Liver (tissue), 9 donors: ENCODE measurements around the gene PTPN22. TPM values are rescaled to one million over a fixed set of nuclear protein-coding genes. Genes with fewer than 3 reads are reported as not detected.

Experiments
- DNase-seq: peaks from one replicate; pipeline ENCODE4 v3.0.0-alpha.2; 2017; ENCODE audit warnings: low spot score
- H3K27ac ChIP-seq, 2 donors: one replicate each; pipeline ENCODE4 v1.7.0; 2013; ENCODE audit warnings: inconsistent platforms in 2 of 2, low read length in 2 of 2, control low read depth in 1 of 2, low read depth in 1 of 2, mild to moderate bottlenecking in 1 of 2
- H3K27me3 ChIP-seq, 4 donors: one replicate each; pipeline versions ENCODE4 v1.6.1 to v1.7.0; 2013; ENCODE audit warnings: low read length in 3 of 4, inconsistent platforms in 1 of 4, mild to moderate bottlenecking in 1 of 4, moderate library complexity in 1 of 4; ENCODE audit not compliant: control insufficient read depth in 4 of 4, insufficient read depth in 4 of 4
- H3K36me3 ChIP-seq, 4 donors: one replicate each; pipeline versions ENCODE4 v1.6.1 to v1.7.0; 2013; ENCODE audit warnings: low read length in 3 of 4, mild to moderate bottlenecking in 3 of 4, low read depth in 1 of 4, moderate library complexity in 1 of 4; ENCODE audit not compliant: control insufficient read depth in 4 of 4, insufficient read depth in 3 of 4
- H3K4me1 ChIP-seq, 4 donors: one replicate each; pipeline versions ENCODE4 v1.6.1 to v1.7.0; 2013; ENCODE audit warnings: low read length in 3 of 4, mild to moderate bottlenecking in 3 of 4, moderate library complexity in 1 of 4; ENCODE audit not compliant: control insufficient read depth in 4 of 4, insufficient read depth in 4 of 4
- H3K4me3 ChIP-seq, 3 donors: one replicate each; pipeline versions ENCODE4 v1.6.1 to v1.7.0; 2013; ENCODE audit warnings: low read length in 3 of 3, control low read depth in 1 of 3, low read depth in 1 of 3, mild to moderate bottlenecking in 1 of 3
- H3K9ac ChIP-seq, 2 donors: one replicate each; pipeline ENCODE4 v1.7.0; 2013; ENCODE audit warnings: low read length in 2 of 2, mild to moderate bottlenecking in 2 of 2, moderate library complexity in 2 of 2, control low read depth in 1 of 2, low read depth in 1 of 2
- H3K9me3 ChIP-seq, 4 donors: one replicate each; pipeline versions ENCODE4 v1.6.1 to v1.7.0; 2013; ENCODE audit warnings: low read length in 3 of 4; ENCODE audit not compliant: control insufficient read depth in 4 of 4
- EGR1 ChIP-seq, 2 donors: IDR thresholded peaks; 2 replicates each; pipeline ENCODE4 v1.6.1; 2016 to 2018; ENCODE audit warnings: antibody characterized with exemption in 2 of 2, low read depth in 2 of 2
- FOXA1 ChIP-seq: IDR thresholded peaks from 2 replicates; pipeline ENCODE4 v1.6.1; 2016; ENCODE audit warnings: antibody characterized with exemption
- GABPA ChIP-seq, 2 donors: IDR thresholded peaks in 1 of 2; conservative IDR thresholded peaks in 1 of 2; 2 replicates each; pipeline ENCODE4 v1.6.1; 2016; ENCODE audit warnings: antibody characterized with exemption in 2 of 2, mild to moderate bottlenecking in 1 of 2, moderate library complexity in 1 of 2
- HNF4A ChIP-seq, 2 donors: conservative IDR thresholded peaks; 2 replicates each; pipeline ENCODE4 v1.6.1; 2016; ENCODE audit warnings: antibody characterized with exemption in 2 of 2, mild to moderate bottlenecking in 2 of 2
- HNF4G ChIP-seq: IDR thresholded peaks from 2 replicates; pipeline ENCODE4 v1.6.1; 2016; ENCODE audit warnings: antibody characterized with exemption
- JUND ChIP-seq, 2 donors: IDR thresholded peaks; 2 replicates each; pipeline ENCODE4 v1.6.1; 2016; ENCODE audit warnings: antibody characterized with exemption in 2 of 2
- NR2F2 ChIP-seq: IDR thresholded peaks from 2 replicates; pipeline ENCODE4 v1.6.1; 2016; ENCODE audit warnings: antibody characterized with exemption
- RAD21 ChIP-seq, 2 donors: IDR thresholded peaks; 2 replicates each; pipeline ENCODE4 v1.6.1; 2016; ENCODE audit warnings: antibody characterized with exemption in 2 of 2, mild to moderate bottlenecking in 2 of 2
- RXRA ChIP-seq, 2 donors: IDR thresholded peaks; 2 replicates each; pipeline ENCODE4 v1.6.1; 2017 to 2018; ENCODE audit warnings: antibody characterized with exemption in 2 of 2, mild to moderate bottlenecking in 1 of 2
- TAF1 ChIP-seq: conservative IDR thresholded peaks from 2 replicates; pipeline ENCODE4 v1.6.1; 2016; ENCODE audit warnings: antibody characterized with exemption, mild to moderate bottlenecking
- YY1 ChIP-seq: IDR thresholded peaks from 2 replicates; pipeline ENCODE4 v1.6.1; 2016; ENCODE audit warnings: antibody characterized with exemption, mild to moderate bottlenecking
- WGBS: extraction: QIAGEN DNeasy Blood & Tissue Kit; methylation state at CpG from one replicate; pipeline ENCODE4 v1.1.7; 2013; 5-methylcytosine and 5-hydroxymethylcytosine counted together
- polyA plus RNA-seq, 2 donors: library from polyadenylated mRNA; stranded (reverse) in 1 of 2; unstranded in 1 of 2; fragments of 200-250 nt in 1 of 2; fragments of >200 nt in 1 of 2; fragmentation: Nextera tagmentation in 1 of 2; extraction: Ambion mirVana in 1 of 2; gene quantifications; one replicate each; pipeline versions ENCODE4 v1.2.1 to v1.2.3, GENCODE V29; 2013 to 2015
- total RNA-seq, 2 donors: library from RNA; depleted of rRNA; stranded (reverse); fragments of >200 nt; gene quantifications; one replicate each; pipeline ENCODE4 v1.2.3, GENCODE V29; 2014
- TF ChIP-seq, protein P1 (sequence below): IDR thresholded peaks from 2 replicates; pipeline ENCODE4 v1.6.1; 2016; ENCODE audit warnings: antibody characterized with exemption
- TF ChIP-seq, protein P2 (sequence below): IDR thresholded peaks from 2 replicates; pipeline ENCODE4 v1.6.1; 2016; ENCODE audit warnings: antibody characterized with exemption
- TF ChIP-seq, protein P3 (sequence below): IDR thresholded peaks from 2 replicates; pipeline ENCODE4 v1.6.1; 2016; ENCODE audit warnings: antibody characterized with exemption
- TF ChIP-seq, protein P4 (sequence below): fragments of 150-350 bp; IDR thresholded peaks from 2 replicates; pipeline ENCODE4 v1.5.1; 2017; ENCODE audit warnings: improper control_type of control experiment, low read depth, low read length; ENCODE audit not compliant: missing input control
- TF ChIP-seq, protein P5 (sequence below): IDR thresholded peaks from 2 replicates; pipeline ENCODE4 v1.6.1; 2016; ENCODE audit warnings: antibody characterized with exemption, mild to moderate bottlenecking
- donor health status: healthy.
- donor health status: healthy.
- donor health status: healthy.
- donor health status: healthy.
- donor health status: healthy.

The PTPN22 gene
- total and polyA plus RNA-seq, 4 donors = 0.24 to 1.9 (median 1.0) TPM

DNA sequence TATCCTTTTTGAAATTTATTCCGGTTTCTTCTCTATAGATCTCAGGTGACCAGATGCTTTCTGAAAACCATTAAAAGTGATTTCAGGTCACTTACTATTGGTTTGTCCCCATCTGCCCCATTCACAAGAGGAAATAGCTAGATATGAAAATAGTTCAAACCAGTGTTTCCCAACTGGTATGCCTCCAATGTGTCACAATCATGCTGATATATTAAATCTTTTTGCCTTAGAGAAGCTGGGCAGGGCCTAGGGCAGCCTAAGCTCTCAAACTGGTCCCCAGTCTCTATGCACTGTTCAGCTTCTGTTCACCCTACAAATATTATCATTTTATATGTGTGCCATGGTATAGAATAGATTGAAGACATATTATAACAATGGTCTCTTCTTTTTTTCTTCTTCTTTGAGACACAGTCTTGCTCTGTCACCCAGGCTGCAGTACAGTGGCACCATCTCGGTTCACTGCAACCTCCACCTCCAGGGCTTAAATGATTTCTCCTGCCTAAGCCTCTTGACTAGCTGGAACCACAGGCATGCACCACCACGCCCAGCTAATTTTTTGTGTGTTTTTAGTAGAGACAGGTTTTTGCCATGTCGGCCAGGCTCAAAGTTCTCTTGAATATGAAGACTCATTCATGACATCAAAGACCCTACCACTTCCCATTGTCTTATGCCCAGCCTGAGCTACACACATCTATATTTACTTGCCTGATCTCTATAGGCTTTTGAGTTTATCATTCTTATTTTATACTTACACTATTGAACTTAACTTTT is 15.7 kb downstream of the PTPN22 start:
- WGBS = 94% methylated on average over 4 of the region's 4 CpGs
- no peaks in the 10 kb centered on the region for H3K4me1 ChIP-seq
- H3K36me3 ChIP-seq = no peaks in the 10 kb centered on the region
- no peak overlapping the region for H3K27ac ChIP-seq
- no peak overlapping the region for H3K4me3 ChIP-seq
- H3K9ac ChIP-seq = no peak overlapping the region
- DNase-seq = no peak
- TF ChIP-seq HNF4A (conservative IDR thresholded peaks at IDR 0.05) (no peak), NR2F2 (no peak), YY1 (no peak), RAD21 (IDR thresholded peaks at IDR 0.05) (no peak), TAF1 (no peak), RXRA (IDR thresholded peaks at IDR 0.05) (no peak), FOXA1 (no peak), EGR1 (IDR thresholded peaks at IDR 0.05; ENCODE audit: low read depth in 2 of 2) (no peak), JUND (IDR thresholded peaks at IDR 0.05) (no peak), GABPA (IDR thresholded peaks at IDR 0.05 in 1 of 2, conservative IDR thresholded peaks at IDR 0.05 in 1 of 2) (no peak), HNF4G (no peak)
- TF ChIP-seq, protein P1, sequence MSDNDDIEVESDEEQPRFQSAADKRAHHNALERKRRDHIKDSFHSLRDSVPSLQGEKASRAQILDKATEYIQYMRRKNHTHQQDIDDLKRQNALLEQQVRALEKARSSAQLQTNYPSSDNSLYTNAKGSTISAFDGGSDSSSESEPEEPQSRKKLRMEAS = no peak
- TF ChIP-seq, protein P2, sequence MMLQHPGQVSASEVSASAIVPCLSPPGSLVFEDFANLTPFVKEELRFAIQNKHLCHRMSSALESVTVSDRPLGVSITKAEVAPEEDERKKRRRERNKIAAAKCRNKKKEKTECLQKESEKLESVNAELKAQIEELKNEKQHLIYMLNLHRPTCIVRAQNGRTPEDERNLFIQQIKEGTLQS = no peak
- TF ChIP-seq, protein P3, sequence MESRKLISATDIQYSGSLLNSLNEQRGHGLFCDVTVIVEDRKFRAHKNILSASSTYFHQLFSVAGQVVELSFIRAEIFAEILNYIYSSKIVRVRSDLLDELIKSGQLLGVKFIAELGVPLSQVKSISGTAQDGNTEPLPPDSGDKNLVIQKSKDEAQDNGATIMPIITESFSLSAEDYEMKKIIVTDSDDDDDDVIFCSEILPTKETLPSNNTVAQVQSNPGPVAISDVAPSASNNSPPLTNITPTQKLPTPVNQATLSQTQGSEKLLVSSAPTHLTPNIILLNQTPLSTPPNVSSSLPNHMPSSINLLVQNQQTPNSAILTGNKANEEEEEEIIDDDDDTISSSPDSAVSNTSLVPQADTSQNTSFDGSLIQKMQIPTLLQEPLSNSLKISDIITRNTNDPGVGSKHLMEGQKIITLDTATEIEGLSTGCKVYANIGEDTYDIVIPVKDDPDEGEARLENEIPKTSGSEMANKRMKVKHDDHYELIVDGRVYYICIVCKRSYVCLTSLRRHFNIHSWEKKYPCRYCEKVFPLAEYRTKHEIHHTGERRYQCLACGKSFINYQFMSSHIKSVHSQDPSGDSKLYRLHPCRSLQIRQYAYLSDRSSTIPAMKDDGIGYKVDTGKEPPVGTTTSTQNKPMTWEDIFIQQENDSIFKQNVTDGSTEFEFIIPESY = no peak
- TF ChIP-seq, protein P4, sequence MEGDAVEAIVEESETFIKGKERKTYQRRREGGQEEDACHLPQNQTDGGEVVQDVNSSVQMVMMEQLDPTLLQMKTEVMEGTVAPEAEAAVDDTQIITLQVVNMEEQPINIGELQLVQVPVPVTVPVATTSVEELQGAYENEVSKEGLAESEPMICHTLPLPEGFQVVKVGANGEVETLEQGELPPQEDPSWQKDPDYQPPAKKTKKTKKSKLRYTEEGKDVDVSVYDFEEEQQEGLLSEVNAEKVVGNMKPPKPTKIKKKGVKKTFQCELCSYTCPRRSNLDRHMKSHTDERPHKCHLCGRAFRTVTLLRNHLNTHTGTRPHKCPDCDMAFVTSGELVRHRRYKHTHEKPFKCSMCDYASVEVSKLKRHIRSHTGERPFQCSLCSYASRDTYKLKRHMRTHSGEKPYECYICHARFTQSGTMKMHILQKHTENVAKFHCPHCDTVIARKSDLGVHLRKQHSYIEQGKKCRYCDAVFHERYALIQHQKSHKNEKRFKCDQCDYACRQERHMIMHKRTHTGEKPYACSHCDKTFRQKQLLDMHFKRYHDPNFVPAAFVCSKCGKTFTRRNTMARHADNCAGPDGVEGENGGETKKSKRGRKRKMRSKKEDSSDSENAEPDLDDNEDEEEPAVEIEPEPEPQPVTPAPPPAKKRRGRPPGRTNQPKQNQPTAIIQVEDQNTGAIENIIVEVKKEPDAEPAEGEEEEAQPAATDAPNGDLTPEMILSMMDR = no peak
- TF ChIP-seq, protein P5, sequence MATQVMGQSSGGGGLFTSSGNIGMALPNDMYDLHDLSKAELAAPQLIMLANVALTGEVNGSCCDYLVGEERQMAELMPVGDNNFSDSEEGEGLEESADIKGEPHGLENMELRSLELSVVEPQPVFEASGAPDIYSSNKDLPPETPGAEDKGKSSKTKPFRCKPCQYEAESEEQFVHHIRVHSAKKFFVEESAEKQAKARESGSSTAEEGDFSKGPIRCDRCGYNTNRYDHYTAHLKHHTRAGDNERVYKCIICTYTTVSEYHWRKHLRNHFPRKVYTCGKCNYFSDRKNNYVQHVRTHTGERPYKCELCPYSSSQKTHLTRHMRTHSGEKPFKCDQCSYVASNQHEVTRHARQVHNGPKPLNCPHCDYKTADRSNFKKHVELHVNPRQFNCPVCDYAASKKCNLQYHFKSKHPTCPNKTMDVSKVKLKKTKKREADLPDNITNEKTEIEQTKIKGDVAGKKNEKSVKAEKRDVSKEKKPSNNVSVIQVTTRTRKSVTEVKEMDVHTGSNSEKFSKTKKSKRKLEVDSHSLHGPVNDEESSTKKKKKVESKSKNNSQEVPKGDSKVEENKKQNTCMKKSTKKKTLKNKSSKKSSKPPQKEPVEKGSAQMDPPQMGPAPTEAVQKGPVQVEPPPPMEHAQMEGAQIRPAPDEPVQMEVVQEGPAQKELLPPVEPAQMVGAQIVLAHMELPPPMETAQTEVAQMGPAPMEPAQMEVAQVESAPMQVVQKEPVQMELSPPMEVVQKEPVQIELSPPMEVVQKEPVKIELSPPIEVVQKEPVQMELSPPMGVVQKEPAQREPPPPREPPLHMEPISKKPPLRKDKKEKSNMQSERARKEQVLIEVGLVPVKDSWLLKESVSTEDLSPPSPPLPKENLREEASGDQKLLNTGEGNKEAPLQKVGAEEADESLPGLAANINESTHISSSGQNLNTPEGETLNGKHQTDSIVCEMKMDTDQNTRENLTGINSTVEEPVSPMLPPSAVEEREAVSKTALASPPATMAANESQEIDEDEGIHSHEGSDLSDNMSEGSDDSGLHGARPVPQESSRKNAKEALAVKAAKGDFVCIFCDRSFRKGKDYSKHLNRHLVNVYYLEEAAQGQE = no peak
- H3K27me3 ChIP-seq = no peaks in the 10 kb centered on the region
- H3K9me3 ChIP-seq = no peaks in the 10 kb centered on the region
